ENCODE data around the gene PPP3CA. TPM values are rescaled to one million over a fixed set of nuclear protein-coding genes. Genes with fewer than 3 reads are reported as not detected.

Gene PPP3CA
- total and polyA plus RNA-seq, 2 of the 8 experiments (the other 6 are each of a cell fraction or from before 2014, with no cell fraction given) = 7.9 to 35.0 TPM

GRCh38 chr4:101284546-101284945, 62.8 kb downstream of the PPP3CA start:
- peaks cover 2 to 24% (median 17%) of the 10 kb centered on the region in 4 experiments; a peak in 6 of 7 replicates for H3K4me1 ChIP-seq (replicated peaks in 1 of 4; ENCODE audit: control insufficient read depth in 3 of 4, insufficient read depth in 4 of 4, low read length in 3 of 4)
- H4K5ac ChIP-seq (ENCODE audit: insufficient read length, low read depth, low read length) = no peak overlapping the region
- 87% methylated on average over 1 of the region's 1 CpG; no CpG with 5 or more reads in 1 of the 2 experiments for WGBS, 2 experiments (ENCODE audit: extremely low coverage in 1 of 2, insufficient coverage in 1 of 2, insufficient read length in 1 of 2, insufficient replicate concordance in 2 of 2, low coverage in 1 of 2, low lambda C conversion rate in 2 of 2, missing lambda C conversion rate in 1 of 2)
- no peaks in the 10 kb centered on the region for H3K36me3 ChIP-seq (ENCODE audit: control insufficient read depth in 2 of 4, insufficient read depth in 4 of 4, low read length in 3 of 4)
- H2BK5ac ChIP-seq (ENCODE audit: low read depth, low read length) = no peak overlapping the region
- no peaks in the 10 kb centered on the region for H4K20me1 ChIP-seq (replicated peaks in 1 of 2; ENCODE audit: control insufficient read depth in 1 of 2, insufficient read depth in 2 of 2, low read length in 2 of 2)
- DNase-seq (ENCODE audit: low read depth in 1 of 2, low spot score in 2 of 2) = no peak
- H3K23me2 ChIP-seq (ENCODE audit: low read depth, low read length) = no peaks in the 10 kb centered on the region
- H4K91ac ChIP-seq (replicated peaks; ENCODE audit: insufficient read length, low read length) = no peak overlapping the region
- no peak overlapping the region for H3K23ac ChIP-seq (ENCODE audit: insufficient read length)
- peaks cover 0 to 28% of the 10 kb centered on the region in 2 experiments; a peak in 2 of 4 replicates for H3K79me2 ChIP-seq (ENCODE audit: control insufficient read depth in 1 of 2, insufficient read depth in 2 of 2, low read length in 2 of 2)
- H3K79me1 ChIP-seq (ENCODE audit: low read depth, low read length) = no peaks in the 10 kb centered on the region
- no peak overlapping the region for H2BK120ac ChIP-seq (replicated peaks; ENCODE audit: low read depth, low read length)
- H3K4me3 ChIP-seq (ENCODE audit: extremely low read depth in 1 of 4, insufficient read depth in 2 of 4, low read depth in 3 of 4, low read length in 4 of 4) = no peak overlapping the region
- H2AK5ac ChIP-seq (ENCODE audit: low read depth, low read length) = no peak overlapping the region
- no peak overlapping the region for H3K14ac ChIP-seq (ENCODE audit: insufficient read length)
- ChIA-PET CTCF (ENCODE audit: partially characterized antibody) (interaction anchor here (0.9 kb wide), 2 partner anchors 87 to 115 kb away, joined by 3 to 4 read pairs; no protein-coding TSS in a partner anchor), POLR2A (ENCODE audit: partially characterized antibody) (no interaction called here)
- FAIRE-seq = no peak
- H4K8ac ChIP-seq (ENCODE audit: extremely low read depth, insufficient read depth, low read length) = no peak overlapping the region
- no peak overlapping the region for H3K4me2 ChIP-seq (ENCODE audit: insufficient read depth in 1 of 2, low read depth in 2 of 2, low read length in 2 of 2)
- TF ChIP-seq SIRT6 (IDR thresholded peaks at IDR 0.05; ENCODE audit: low read length) (no peak), TAF7 (optimal IDR thresholded peaks at IDR 0.05; ENCODE audit: borderline replicate concordance, low read depth, low read length) (no peak), SIN3A (conservative IDR thresholded peaks at IDR 0.05 in 1 of 2, IDR thresholded peaks at IDR 0.05 in 1 of 2; ENCODE audit: low read depth in 1 of 2, low read length in 2 of 2) (no peak), HDAC6 (IDR thresholded peaks at IDR 0.05; ENCODE audit: low read depth, low read length) (no peak), SP4 (IDR thresholded peaks at IDR 0.05; ENCODE audit: low read length) (no peak), SRF (IDR thresholded peaks at IDR 0.05; ENCODE audit: low read depth, low read length) (no peak), RFX5 (IDR thresholded peaks at IDR 0.05; ENCODE audit: borderline replicate concordance, low read depth, low read length) (no peak), RXRA (IDR thresholded peaks at IDR 0.05; ENCODE audit: insufficient read depth, low read depth, low read length) (no peak), KDM5A (IDR thresholded peaks at IDR 0.05; ENCODE audit: low read length) (no peak), ZNF274 (IDR thresholded peaks at IDR 0.05; ENCODE audit: borderline replicate concordance, extremely low read depth, low read length) (no peak)
- TF ChIP-seq, protein P1, sequence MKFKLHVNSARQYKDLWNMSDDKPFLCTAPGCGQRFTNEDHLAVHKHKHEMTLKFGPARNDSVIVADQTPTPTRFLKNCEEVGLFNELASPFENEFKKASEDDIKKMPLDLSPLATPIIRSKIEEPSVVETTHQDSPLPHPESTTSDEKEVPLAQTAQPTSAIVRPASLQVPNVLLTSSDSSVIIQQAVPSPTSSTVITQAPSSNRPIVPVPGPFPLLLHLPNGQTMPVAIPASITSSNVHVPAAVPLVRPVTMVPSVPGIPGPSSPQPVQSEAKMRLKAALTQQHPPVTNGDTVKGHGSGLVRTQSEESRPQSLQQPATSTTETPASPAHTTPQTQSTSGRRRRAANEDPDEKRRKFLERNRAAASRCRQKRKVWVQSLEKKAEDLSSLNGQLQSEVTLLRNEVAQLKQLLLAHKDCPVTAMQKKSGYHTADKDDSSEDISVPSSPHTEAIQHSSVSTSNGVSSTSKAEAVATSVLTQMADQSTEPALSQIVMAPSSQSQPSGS (IDR thresholded peaks at IDR 0.05; ENCODE audit: low read length) = no peak
- no peaks in the 10 kb centered on the region for H3K9me3 ChIP-seq (ENCODE audit: insufficient read depth in 2 of 2, low read depth in 1 of 2, low read length in 1 of 2)
- H3K9ac ChIP-seq (replicated peaks in 1 of 4; ENCODE audit: extremely low read depth in 1 of 4, low read depth in 3 of 4, low read length in 3 of 4) = no peak overlapping the region
- no peak overlapping the region for H2AFZ ChIP-seq (ENCODE audit: low read length)
- H3K56ac ChIP-seq (replicated peaks; ENCODE audit: insufficient read length, low read depth, low read length) = no peak overlapping the region
- no peak overlapping the region for H3K4ac ChIP-seq (replicated peaks; ENCODE audit: insufficient read length, low read depth, low read length)
- no peak overlapping the region for H2BK20ac ChIP-seq (ENCODE audit: low read length)
- H2BK12ac ChIP-seq (ENCODE audit: low read depth, low read length) = no peak overlapping the region
- no peaks in the 10 kb centered on the region for H3K27me3 ChIP-seq (replicated peaks in 1 of 4; ENCODE audit: control insufficient read depth in 3 of 4, extremely low read depth in 1 of 4, insufficient read depth in 3 of 4, low read length in 3 of 4)
- H3K18ac ChIP-seq (ENCODE audit: extremely low read depth, low read length) = no peak overlapping the region
- no peak overlapping the region for H2BK15ac ChIP-seq (ENCODE audit: low read length)
- no peak overlapping the region for H3K27ac ChIP-seq (ENCODE audit: low read depth, low read length)

All from H1 (cell line).